ENCODE measurements around the gene VCL.

GRCh38 chr10:74139981-74140380 lies 142.1 kb downstream of the VCL start:
- TF ChIP-seq NFIC (IDR thresholded peaks at IDR 0.05): no peak
- no peak for TF ChIP-seq USF1 (IDR thresholded peaks at IDR 0.05)
- TF ChIP-seq CEBPB (IDR thresholded peaks at IDR 0.05): no peak
- TF ChIP-seq YY1 (IDR thresholded peaks at IDR 0.05; ENCODE audit: low read depth): no peak
- TF ChIP-seq RAD21 (IDR thresholded peaks at IDR 0.05; ENCODE audit: low read depth): no peak
- TF ChIP-seq TAF1 (IDR thresholded peaks at IDR 0.05; ENCODE audit: low read depth): no peak
